ENCODE data around the gene OAS2. TPM values are rescaled to one million over a fixed set of nuclear protein-coding genes. Genes with fewer than 3 reads are reported as not detected.
A peak's percentile ranks its signal among the peaks of the same experiment; 100 is the strongest.

The OAS2 gene
- total RNA-seq, 1 donor from 2014 or later = 94.2 TPM

DNA sequence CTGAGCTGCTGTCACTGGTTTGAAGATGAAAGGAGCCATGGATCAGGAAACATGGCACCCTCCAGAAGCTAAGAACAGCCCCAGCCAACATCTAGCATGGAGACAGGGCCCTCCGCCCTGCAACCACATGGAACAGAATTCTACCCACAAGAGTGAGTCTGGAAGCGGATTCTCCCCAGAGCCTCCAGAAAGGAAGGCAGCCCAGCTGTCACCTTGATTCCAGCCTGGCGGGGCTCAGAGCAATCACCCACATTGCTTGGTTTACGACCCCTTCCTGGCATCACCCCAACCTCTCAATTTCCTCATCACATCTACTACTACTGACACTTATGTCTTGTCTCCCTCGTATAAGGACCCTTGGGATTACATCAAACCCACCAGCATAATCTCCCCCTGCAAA is 38.5 kb downstream of the OAS2 start:
- Histone ChIP-seq H3K4me3 (ENCODE audit: insufficient read depth, low read depth, low read length) (no peak overlapping the region), H3K9me3 (ENCODE audit: insufficient read depth, low read depth, low read length) (no peaks in the 10 kb centered on the region), H3K4me1 (ENCODE audit: insufficient read depth, low read length) (peaks cover 8% of the 10 kb centered on the region), H4K20me1 (ENCODE audit: insufficient read depth, low read length) (no peaks in the 10 kb centered on the region), H3K36me3 (ENCODE audit: insufficient read depth, low read length) (no peaks in the 10 kb centered on the region), H3K4me2 (ENCODE audit: low read length) (no peak overlapping the region), H3K27ac (ENCODE audit: low read depth, low read length) (no peak overlapping the region), H2AFZ (ENCODE audit: low read depth, low read length) (no peak overlapping the region), H3K27me3 (ENCODE audit: insufficient read depth, low read length) (no peaks in the 10 kb centered on the region), H3K9ac (ENCODE audit: low read length) (no peak overlapping the region), H3K79me2 (ENCODE audit: insufficient read depth, low read length) (no peaks in the 10 kb centered on the region)
- Mint-ChIP-seq H3K9me3 (ENCODE audit: unreplicated experiment) (no peaks in the 10 kb centered on the region), H3K4me1 (ENCODE audit: low read depth, unreplicated experiment) (peaks cover 4% of the 10 kb centered on the region), H3K4me3 (ENCODE audit: unreplicated experiment) (no peak overlapping the region), H3K36me3 (ENCODE audit: low read depth, unreplicated experiment) (peaks cover 9% of the 10 kb centered on the region), H3K27me3 (ENCODE audit: low read depth, unreplicated experiment) (peaks cover 11% of the 10 kb centered on the region), H3K27ac (ENCODE audit: unreplicated experiment) (no peak overlapping the region)
- DNase-seq (ENCODE audit: low read depth) = no peak
- no peak for TF ChIP-seq CTCF (IDR thresholded peaks at IDR 0.05; ENCODE audit: insufficient read depth, low read depth, low read length)
- TF ChIP-seq EZH2 (IDR thresholded peaks at IDR 0.05; ENCODE audit: insufficient read depth, low read length) = no peak
- FAIRE-seq = no peak

GRCh38 chr12:113019025-113019424 is 40.7 kb downstream of the OAS2 start:
- Histone ChIP-seq H3K79me2 (ENCODE audit: insufficient read depth, low read length) (no peaks in the 10 kb centered on the region), H3K9ac (ENCODE audit: low read length) (no peak overlapping the region), H3K27me3 (ENCODE audit: insufficient read depth, low read length) (no peaks in the 10 kb centered on the region), H3K36me3 (ENCODE audit: insufficient read depth, low read length) (no peaks in the 10 kb centered on the region), H2AFZ (ENCODE audit: low read depth, low read length) (peak overlapping the region; percentile 47), H4K20me1 (ENCODE audit: insufficient read depth, low read length) (no peaks in the 10 kb centered on the region), H3K27ac (ENCODE audit: low read depth, low read length) (peak overlapping the region; percentile 26), H3K4me3 (ENCODE audit: insufficient read depth, low read depth, low read length) (no peak overlapping the region), H3K9me3 (ENCODE audit: insufficient read depth, low read depth, low read length) (no peaks in the 10 kb centered on the region), H3K4me2 (ENCODE audit: low read length) (peak overlapping the region; percentile 84), H3K4me1 (ENCODE audit: insufficient read depth, low read length) (peaks cover 8% of the 10 kb centered on the region)
- H3K4me3 Mint-ChIP-seq (ENCODE audit: unreplicated experiment) = no peak overlapping the region
- H3K27me3 Mint-ChIP-seq (ENCODE audit: low read depth, unreplicated experiment) = peaks cover 26% of the 10 kb centered on the region
- FAIRE-seq (no peak), DNase-seq (ENCODE audit: low read depth) (peak; percentile 10)
- peaks cover 8% of the 10 kb centered on the region for H3K9me3 Mint-ChIP-seq (ENCODE audit: unreplicated experiment)
- no peak for TF ChIP-seq EZH2 (IDR thresholded peaks at IDR 0.05; ENCODE audit: insufficient read depth, low read length)
- TF ChIP-seq CTCF (IDR thresholded peaks at IDR 0.05; ENCODE audit: insufficient read depth, low read depth, low read length) = no peak
- H3K36me3 Mint-ChIP-seq (ENCODE audit: low read depth, unreplicated experiment) = no peaks in the 10 kb centered on the region
- H3K4me1 Mint-ChIP-seq (ENCODE audit: low read depth, unreplicated experiment) = peaks cover 4% of the 10 kb centered on the region
- no peak overlapping the region for H3K27ac Mint-ChIP-seq (ENCODE audit: unreplicated experiment)

GRCh38 chr12:113021500-113021899 is 43.2 kb downstream of the OAS2 start:
- H3K4me1 Mint-ChIP-seq (ENCODE audit: low read depth, unreplicated experiment) = peaks cover 4% of the 10 kb centered on the region

More at GRCh38 chr12:113021500-113021899, 43.2 kb downstream of the OAS2 start:
- Histone ChIP-seq H3K79me2 (ENCODE audit: insufficient read depth, low read length) (no peaks in the 10 kb centered on the region), H3K36me3 (ENCODE audit: insufficient read depth, low read length) (no peaks in the 10 kb centered on the region), H3K4me2 (ENCODE audit: low read length) (no peak overlapping the region), H3K9ac (ENCODE audit: low read length) (no peak overlapping the region), H4K20me1 (ENCODE audit: insufficient read depth, low read length) (no peaks in the 10 kb centered on the region), H3K27ac (ENCODE audit: low read depth, low read length) (no peak overlapping the region), H3K27me3 (ENCODE audit: insufficient read depth, low read length) (no peaks in the 10 kb centered on the region), H2AFZ (ENCODE audit: low read depth, low read length) (no peak overlapping the region), H3K4me1 (ENCODE audit: insufficient read depth, low read length) (peaks cover 8% of the 10 kb centered on the region), H3K9me3 (ENCODE audit: insufficient read depth, low read depth, low read length) (no peaks in the 10 kb centered on the region), H3K4me3 (ENCODE audit: insufficient read depth, low read depth, low read length) (no peak overlapping the region)
- Mint-ChIP-seq H3K36me3 (ENCODE audit: low read depth, unreplicated experiment) (no peaks in the 10 kb centered on the region), H3K4me3 (ENCODE audit: unreplicated experiment) (no peak overlapping the region), H3K27me3 (ENCODE audit: low read depth, unreplicated experiment) (peaks cover 24% of the 10 kb centered on the region), H3K27ac (ENCODE audit: unreplicated experiment) (no peak overlapping the region), H3K9me3 (ENCODE audit: unreplicated experiment) (peaks cover 12% of the 10 kb centered on the region)
- DNase-seq (ENCODE audit: low read depth) (no peak), FAIRE-seq (no peak)
- no peak for TF ChIP-seq CTCF (IDR thresholded peaks at IDR 0.05; ENCODE audit: insufficient read depth, low read depth, low read length)
- TF ChIP-seq EZH2 (IDR thresholded peaks at IDR 0.05; ENCODE audit: insufficient read depth, low read length) = no peak
